ENCODE results near the gene EXD2. TPM values are rescaled to one million over a fixed set of nuclear protein-coding genes. Genes with fewer than 3 reads are reported as not detected.

Gene EXD2
- 22.7 and 26.2 TPM in 2 replicates for total RNA-seq (ENCODE audit: low replicate concordance)
- long read RNA-seq, full-length matches to known transcripts, result 14 of 74 reads
- long read RNA-seq, partial matches to known transcripts, result 18 of 74 reads
- long read RNA-seq, other reads (novel, unspliced or antisense), result 42 of 74 reads

DNA sequence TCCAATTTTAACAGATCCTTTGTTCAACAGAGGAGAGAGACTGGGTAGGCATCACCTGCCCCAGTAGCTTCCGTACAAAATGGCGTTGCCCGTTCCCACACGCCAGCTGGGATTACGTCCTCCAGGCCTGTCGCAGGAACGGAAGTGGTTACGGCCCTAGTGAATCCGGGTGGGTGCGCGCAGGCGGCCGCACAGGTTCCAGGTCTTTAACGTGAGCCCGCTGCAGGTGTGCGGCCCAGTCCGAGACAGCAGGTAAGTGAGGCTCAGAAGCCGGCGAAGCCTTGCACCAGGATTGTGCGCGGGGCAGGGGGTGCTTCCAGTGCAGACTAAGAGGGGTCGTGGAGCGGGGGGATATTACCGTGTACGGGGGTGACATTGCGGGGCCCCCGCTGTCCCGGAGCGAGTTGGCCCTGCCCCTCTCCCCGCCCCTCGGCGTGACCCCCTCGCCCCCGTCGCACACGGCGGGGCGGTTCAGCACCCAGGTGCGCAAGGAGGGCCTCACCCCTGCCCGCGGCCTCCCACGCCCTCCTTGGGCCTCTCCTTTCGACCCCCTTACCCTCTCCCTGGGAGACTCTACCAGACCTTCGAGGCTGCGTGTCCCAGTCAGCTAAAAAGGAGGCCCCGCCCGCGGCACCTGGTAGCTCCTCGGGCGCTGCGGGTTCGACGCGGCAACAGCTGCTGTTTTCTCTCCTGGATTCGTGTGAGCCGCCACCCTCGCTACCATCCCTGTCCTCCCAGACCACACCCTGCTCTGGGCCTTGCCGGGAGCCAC lies at the start of gene EXD2:
Gene EXD2 (plus strand): TSS at position 159 of the 772 bp plus-strand sequence. CDS start 17,973 bp downstream, outside the sequence.
- no peaks in the 10 kb centered on the region for H3K9me3 Mint-ChIP-seq
- peaks cover 4% of the 10 kb centered on the region for H3K27me3 Mint-ChIP-seq
- peak within 1 kb of the TSS; percentile 98 for H3K27ac Mint-ChIP-seq
- H3K4me3 Mint-ChIP-seq, result peak within 1 kb of the TSS; percentile 96
- H3K4me1 Mint-ChIP-seq (ENCODE audit: unreplicated experiment), result peaks cover 15% of the 10 kb centered on the region
- peaks cover 7% of the 10 kb centered on the region for H3K36me3 Mint-ChIP-seq
- TF ChIP-seq, protein P1, sequence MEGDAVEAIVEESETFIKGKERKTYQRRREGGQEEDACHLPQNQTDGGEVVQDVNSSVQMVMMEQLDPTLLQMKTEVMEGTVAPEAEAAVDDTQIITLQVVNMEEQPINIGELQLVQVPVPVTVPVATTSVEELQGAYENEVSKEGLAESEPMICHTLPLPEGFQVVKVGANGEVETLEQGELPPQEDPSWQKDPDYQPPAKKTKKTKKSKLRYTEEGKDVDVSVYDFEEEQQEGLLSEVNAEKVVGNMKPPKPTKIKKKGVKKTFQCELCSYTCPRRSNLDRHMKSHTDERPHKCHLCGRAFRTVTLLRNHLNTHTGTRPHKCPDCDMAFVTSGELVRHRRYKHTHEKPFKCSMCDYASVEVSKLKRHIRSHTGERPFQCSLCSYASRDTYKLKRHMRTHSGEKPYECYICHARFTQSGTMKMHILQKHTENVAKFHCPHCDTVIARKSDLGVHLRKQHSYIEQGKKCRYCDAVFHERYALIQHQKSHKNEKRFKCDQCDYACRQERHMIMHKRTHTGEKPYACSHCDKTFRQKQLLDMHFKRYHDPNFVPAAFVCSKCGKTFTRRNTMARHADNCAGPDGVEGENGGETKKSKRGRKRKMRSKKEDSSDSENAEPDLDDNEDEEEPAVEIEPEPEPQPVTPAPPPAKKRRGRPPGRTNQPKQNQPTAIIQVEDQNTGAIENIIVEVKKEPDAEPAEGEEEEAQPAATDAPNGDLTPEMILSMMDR (conservative IDR thresholded peaks at IDR 0.05), result no peak
- DNase-seq (ENCODE audit: extremely low spot score, unreplicated experiment), result peak; percentile 86

GRCh38 chr14:69141550-69141949 lies 49.7 kb upstream of the EXD2 start:
- peaks cover 17% of the 10 kb centered on the region for H3K36me3 Mint-ChIP-seq
- H3K9me3 Mint-ChIP-seq, result no peaks in the 10 kb centered on the region
- TF ChIP-seq, protein P1 (conservative IDR thresholded peaks at IDR 0.05), result no peak
- no peak overlapping the region for H3K27ac Mint-ChIP-seq
- H3K4me3 Mint-ChIP-seq, result no peak overlapping the region
- no peak for DNase-seq (ENCODE audit: extremely low spot score, unreplicated experiment)
- peaks cover 29% of the 10 kb centered on the region for H3K4me1 Mint-ChIP-seq (ENCODE audit: unreplicated experiment)
- no peaks in the 10 kb centered on the region for H3K27me3 Mint-ChIP-seq

DNA sequence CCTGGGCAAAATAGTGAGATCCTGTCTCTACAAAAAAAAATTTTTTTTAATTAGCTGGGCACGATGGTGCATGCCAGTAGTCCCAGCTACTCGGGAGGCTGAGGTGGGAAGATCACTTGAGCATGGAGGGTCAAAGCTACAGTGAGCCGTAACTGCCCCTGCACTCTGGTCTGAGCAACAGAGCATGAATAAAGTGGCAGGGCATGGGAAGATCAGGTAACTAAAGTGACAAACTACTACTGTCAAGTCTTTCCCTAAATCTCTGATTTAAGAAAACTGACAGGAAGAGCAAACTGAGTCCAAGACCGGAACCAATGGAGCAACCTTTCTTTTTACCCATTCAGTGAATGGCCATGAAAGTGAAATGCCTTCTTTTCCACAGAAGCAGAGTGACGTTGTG lies 49.2 kb upstream of the EXD2 start:
- H3K36me3 Mint-ChIP-seq, result peaks cover 17% of the 10 kb centered on the region

GRCh38 chr14:69149461-69150244 lies 41.6 kb upstream of the EXD2 start:
- Mint-ChIP-seq H3K27ac (peak overlapping the region; percentile 70), H3K9me3 (no peaks in the 10 kb centered on the region), H3K4me3 (peak overlapping the region; percentile 84), H3K36me3 (peaks cover 13% of the 10 kb centered on the region), H3K4me1 (ENCODE audit: unreplicated experiment) (peaks cover 39% of the 10 kb centered on the region), H3K27me3 (peaks cover 4% of the 10 kb centered on the region)
- TF ChIP-seq, protein P1 (conservative IDR thresholded peaks at IDR 0.05), result no peak
- DNase-seq (ENCODE audit: extremely low spot score, unreplicated experiment), result no peak

More for the DNA sequence above, 49.2 kb upstream of the EXD2 start:
- no peak overlapping the region for H3K4me3 Mint-ChIP-seq
- peaks cover 33% of the 10 kb centered on the region for H3K4me1 Mint-ChIP-seq (ENCODE audit: unreplicated experiment)
- no peaks in the 10 kb centered on the region for H3K27me3 Mint-ChIP-seq
- DNase-seq (ENCODE audit: extremely low spot score, unreplicated experiment), result no peak
- TF ChIP-seq, protein P1 (conservative IDR thresholded peaks at IDR 0.05), result no peak
- no peaks in the 10 kb centered on the region for H3K9me3 Mint-ChIP-seq
- no peak overlapping the region for H3K27ac Mint-ChIP-seq

- H3K4me1 Mint-ChIP-seq (ENCODE audit: unreplicated experiment), result peaks cover 30% of the 10 kb centered on the region
- DNase-seq (ENCODE audit: extremely low spot score, unreplicated experiment), result peak; percentile 87
- H3K9me3 Mint-ChIP-seq, result no peaks in the 10 kb centered on the region
- peaks cover 8% of the 10 kb centered on the region for H3K27me3 Mint-ChIP-seq
- H3K4me3 Mint-ChIP-seq, result peak overlapping the region; percentile 94
- peaks cover 9% of the 10 kb centered on the region for H3K36me3 Mint-ChIP-seq
- peak overlapping the region; percentile 85 for H3K27ac Mint-ChIP-seq
- TF ChIP-seq, protein P1 (conservative IDR thresholded peaks at IDR 0.05), result peak; percentile 76
Observed at GRCh38 chr14:69151458-69152180, 39.7 kb upstream of the EXD2 start.

All from type B pancreatic cell (in vitro differentiated cells).